Tibial artery (tissue), 4 donors: Measurements from ENCODE around the gene CHRNG.
A peak's percentile ranks its signal among the peaks of the same experiment; 100 is the strongest.

Source experiments
- DNase-seq, 2 donors: peaks; one replicate each; pipeline ENCODE4 v3.0.0-alpha.2; 2019
- H3K27ac ChIP-seq, 2 donors: fragments of 200-600 bp; sonication (generic) in 1 of 2; 1 replicate in 1 of 2; 2 replicates in 1 of 2; pipeline ENCODE4 v1.5.1; 2018 to 2019; ENCODE audit warnings: mild to moderate bottlenecking in 1 of 2
- H3K27me3 ChIP-seq, 2 donors: fragments of 200-600 bp; sonication (generic) in 1 of 2; one replicate each; pipeline versions ENCODE4 v1.5.1 to v1.6.0; 2016 to 2019
- H3K36me3 ChIP-seq, 3 donors: fragments of 200-600 bp; sonication (generic) in 2 of 3; one replicate each; pipeline ENCODE4 v1.5.1; 2016 to 2019; ENCODE audit warnings: mild to moderate bottlenecking in 2 of 3
- H3K4me1 ChIP-seq, 4 donors: fragments of 200-600 bp; sonication (generic) in 2 of 4; 1 replicate in 3 of 4; 2 replicates in 1 of 4; pipeline ENCODE4 v1.5.1; 2016 to 2019
- H3K4me3 ChIP-seq, 2 donors: fragments of 200-600 bp; sonication (generic) in 1 of 2; 1 replicate in 1 of 2; 2 replicates in 1 of 2; pipeline ENCODE4 v1.5.1; 2018 to 2019; ENCODE audit warnings: mild to moderate bottlenecking in 2 of 2
- H3K9me3 ChIP-seq, 3 donors: fragments of 200-600 bp; sonication (generic) in 1 of 3; one replicate each; pipeline ENCODE4 v1.5.1; 2016 to 2019
- CTCF ChIP-seq, 2 experiments: fragments of 200-600 bp in 1 of 2; fragments of 450-650 bp in 1 of 2; IDR thresholded peaks; one replicate each; pipeline ENCODE4 v1.5.1; 2017 to 2019; ENCODE audit warnings: antibody characterized with exemption in 2 of 2, mild to moderate bottlenecking in 1 of 2, moderate library complexity in 1 of 2
- intact Hi-C: fragments of 100-400 bp; cut with DNase I; formaldehyde crosslinking; loops from one replicate; pipeline ENCODE4 v1.15.0; 2023; ENCODE audit warnings: low total_unique reads

The CHRNG gene

GRCh38 chr2:232535761-232536530, 3.5 kb upstream of the CHRNG start:
- peaks cover 0 to 6% (median 6%) of the 10 kb centered on the region in 3 donors for H3K9me3 ChIP-seq
- H3K27me3 ChIP-seq = peaks cover 0 to 39% of the 10 kb centered on the region in 2 donors
- no peak overlapping the region for H3K27ac ChIP-seq
- no peaks in the 10 kb centered on the region for H3K36me3 ChIP-seq
- no peaks in the 10 kb centered on the region for H3K4me1 ChIP-seq
- no peak overlapping the region for H3K4me3 ChIP-seq
- peak in 1 of 2 donors; percentile 52 for DNase-seq
- no peak for TF ChIP-seq CTCF (IDR thresholded peaks at IDR 0.05)
- intact Hi-C loops = no loop called here

DNA sequence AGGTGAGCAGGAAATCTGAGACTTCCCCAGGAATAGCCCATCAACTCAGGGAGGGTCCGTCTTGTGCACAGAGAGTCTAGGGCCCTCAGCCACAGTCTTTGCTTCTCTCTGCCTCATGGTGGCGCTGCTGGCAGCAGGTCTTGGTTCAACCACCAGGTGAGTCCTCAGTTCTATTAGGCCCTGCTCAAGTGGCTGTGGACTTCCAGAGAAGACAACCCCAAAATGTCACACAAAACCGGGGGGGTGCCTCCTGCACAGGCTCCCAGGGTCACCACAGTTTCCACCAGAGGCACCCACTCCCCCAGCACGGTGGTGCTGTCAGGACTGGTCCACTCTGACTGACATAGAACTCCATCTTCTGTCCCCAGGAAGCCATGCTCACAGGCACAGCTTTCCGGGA, 2.4 kb upstream of the CHRNG start:
- Histone ChIP-seq H3K4me1 (no peaks in the 10 kb centered on the region), H3K9me3 (peaks cover 0 to 6% (median 6%) of the 10 kb centered on the region in 3 donors), H3K27me3 (peaks cover 0 to 42% of the 10 kb centered on the region in 2 donors), H3K4me3 (no peak overlapping the region), H3K27ac (no peak overlapping the region), H3K36me3 (no peaks in the 10 kb centered on the region)
- no peak for DNase-seq
- intact Hi-C loops = no loop called here
- TF ChIP-seq CTCF (IDR thresholded peaks at IDR 0.05) = no peak

DNA sequence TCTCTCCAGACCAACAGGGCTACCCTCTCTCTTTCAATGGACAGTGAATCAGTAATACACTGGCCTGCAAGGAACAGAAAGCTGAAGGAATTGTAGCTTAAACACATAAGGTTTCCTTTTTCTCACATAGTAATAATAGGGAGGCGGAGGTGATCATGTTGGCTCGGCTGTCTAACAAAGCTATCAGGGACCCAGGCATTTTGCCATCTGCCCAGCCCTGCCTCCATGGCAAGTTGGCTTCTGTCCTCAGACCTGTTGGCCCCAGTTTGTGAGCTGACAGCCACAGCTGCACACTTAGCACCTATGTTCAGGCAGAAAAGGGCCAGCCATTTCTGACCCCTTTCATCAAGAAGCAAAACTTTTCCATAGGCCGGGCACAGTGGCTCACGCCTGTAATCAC, 2.0 kb upstream of the CHRNG start:
- DNase-seq = no peak
- no peak overlapping the region for H3K27ac ChIP-seq
- no peak for TF ChIP-seq CTCF (IDR thresholded peaks at IDR 0.05)
- intact Hi-C loops = no loop called here
- no peak overlapping the region for H3K4me3 ChIP-seq
- H3K9me3 ChIP-seq = peaks cover 0 to 6% (median 6%) of the 10 kb centered on the region in 3 donors
- H3K36me3 ChIP-seq = no peaks in the 10 kb centered on the region
- H3K27me3 ChIP-seq = peaks cover 0 to 42% of the 10 kb centered on the region in 2 donors
- no peaks in the 10 kb centered on the region for H3K4me1 ChIP-seq

- intact Hi-C loops = no loop called here
- Histone ChIP-seq H3K4me3 (no peak overlapping the region), H3K4me1 (no peaks in the 10 kb centered on the region), H3K9me3 (peaks cover 0 to 6% (median 6%) of the 10 kb centered on the region in 3 donors), H3K36me3 (no peaks in the 10 kb centered on the region), H3K27ac (no peak overlapping the region), H3K27me3 (peaks cover 0 to 42% of the 10 kb centered on the region in 2 donors)
- no peak for TF ChIP-seq CTCF (IDR thresholded peaks at IDR 0.05)
- DNase-seq = no peak
These were observed 821 bp upstream of the CHRNG start for GRCh38 chr2:232538671-232539070.

DNA sequence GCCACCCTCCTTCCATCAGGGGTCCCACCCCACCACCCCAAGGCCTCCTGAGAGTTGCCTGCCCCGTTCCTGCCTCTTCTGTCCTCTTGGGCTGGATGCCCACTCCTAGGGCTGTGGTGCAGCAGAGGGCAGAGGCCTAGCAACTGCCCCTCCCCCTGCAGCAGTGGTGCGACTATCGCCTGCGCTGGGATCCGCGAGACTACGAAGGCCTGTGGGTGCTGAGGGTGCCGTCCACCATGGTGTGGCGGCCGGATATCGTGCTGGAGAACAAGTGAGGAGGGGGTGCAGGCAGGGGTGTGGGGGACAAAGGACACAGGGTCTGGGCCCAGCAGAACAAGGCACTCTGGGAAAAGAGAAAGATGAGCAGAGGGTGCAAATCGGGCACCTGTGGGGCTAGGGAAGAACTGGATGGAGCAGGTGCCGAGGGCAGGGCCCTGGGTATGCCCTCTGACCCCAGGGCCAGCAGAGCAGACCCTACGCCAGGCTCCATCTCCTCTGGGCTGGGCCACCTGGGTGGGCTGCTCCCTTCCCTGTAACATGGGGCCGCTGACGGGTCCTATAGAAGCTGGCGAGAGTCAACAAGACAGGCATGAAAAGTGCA, 1.0 kb downstream of the CHRNG start:
- no peak overlapping the region for H3K4me3 ChIP-seq
- peaks cover 0 to 6% (median 6%) of the 10 kb centered on the region in 3 donors for H3K9me3 ChIP-seq
- peaks cover 0 to 2% (median 0%) of the 10 kb centered on the region in 3 donors for H3K36me3 ChIP-seq
- TF ChIP-seq CTCF (IDR thresholded peaks at IDR 0.05) = no peak
- DNase-seq = no peak
- H3K4me1 ChIP-seq = no peaks in the 10 kb centered on the region
- H3K27me3 ChIP-seq = peaks cover 0 to 36% of the 10 kb centered on the region in 2 donors
- H3K27ac ChIP-seq = no peak overlapping the region
- intact Hi-C loops = no loop called here
